K562 (cell line): Measurements from ENCODE around the gene PLXNA3. TPM values are rescaled to one million over a fixed set of nuclear protein-coding genes. Genes with fewer than 3 reads are reported as not detected.
A peak's percentile ranks its signal among the peaks of the same experiment; 100 is the strongest.

ENCODE experiments used
- ATAC-seq: fragments of 200-7000 bp; cut with Tn5 transposase; 3 replicates; pipeline ENCODE4 v1.9.1; 2020; ENCODE audit warnings: moderate library complexity
- BruUV-seq: library from RNA; stranded (reverse); fragments of 400-500 nt; replicated peaks from 2 replicates; lab custom pipeline; 2021; lab: Mats Ljungman, UMichigan
- CTCF ChIA-PET: fragments of 300-600 bp; formaldehyde crosslinking; extraction: SDS; loops from one replicate; lab custom pipeline; 2021; ENCODE audit warnings: low intra/inter-chr PET ratio; lab: Yijun Ruan, JAX
- POLR2A ChIA-PET: fragments of 300-600, 350-650 bp; sonication (Branson Sonifier 250); formaldehyde crosslinking; extraction: SDS; loops from one replicate; lab custom pipeline; 2021; ENCODE audit warnings: antibody characterized with exemption, inconsistent platforms; lab: Yijun Ruan, JAX
- DNase-seq, 4 experiments: peaks; one replicate each; pipeline versions ENCODE4 v3.0.0 to v3.0.0-alpha.2; 2011 to 2018; ENCODE audit warnings: low spot score in 3 of 4, mixed read lengths in 3 of 4; ENCODE audit errors: extremely low read depth in 1 of 4
- FAIRE-seq: peaks from 2 replicates; lab custom pipeline; 2011; peaks lifted over from hg19 to GRCh38; lab: Jason Lieb, UNC
- H2AFZ ChIP-seq: 2 replicates; pipeline ENCODE4 v1.6.0; 2011; ENCODE audit warnings: low read depth, low read length, control low read depth, inconsistent platforms
- H3K27ac ChIP-seq: fragments of 200-600 bp; 3 replicates; pipeline ENCODE4 v1.8.0; 2011; ENCODE audit warnings: low read depth, mild to moderate bottlenecking, control low read depth, inconsistent platforms, low read length, moderate library complexity, mixed read lengths; ENCODE audit errors: extremely low read depth
- H3K27me3 ChIP-seq, 2 experiments: fragments of 300-600 bp in 1 of 2; 2 replicates in 1 of 2; 3 replicates in 1 of 2; pipeline versions ENCODE4 v1.6.0 to v1.8.0; 2011; ENCODE audit warnings: inconsistent platforms in 2 of 2, low read length in 2 of 2, mild to moderate bottlenecking in 1 of 2, mixed read lengths in 1 of 2, moderate library complexity in 1 of 2; ENCODE audit not compliant: control insufficient read depth in 2 of 2, insufficient read depth in 2 of 2
- H3K36me3 ChIP-seq: fragments of 300-600 bp; 3 replicates; pipeline ENCODE4 v1.8.0; 2011; ENCODE audit warnings: mild to moderate bottlenecking, low read length, inconsistent platforms; ENCODE audit not compliant: control insufficient read depth, insufficient read depth
- H3K4me1 ChIP-seq, 2 experiments: fragments of 200-600 bp in 1 of 2; replicated peaks in 1 of 2; 2 replicates in 1 of 2; 3 replicates in 1 of 2; pipeline versions ENCODE4 v1.5.1 to v1.8.0; 2011; ENCODE audit warnings: inconsistent platforms in 2 of 2, low read length in 2 of 2, mild to moderate bottlenecking in 1 of 2, mixed read lengths in 1 of 2, moderate library complexity in 1 of 2; ENCODE audit not compliant: control insufficient read depth in 2 of 2, insufficient read depth in 2 of 2
- H3K4me2 ChIP-seq: 2 replicates; pipeline ENCODE4 v1.6.1; 2011; ENCODE audit warnings: low read length, control low read depth, inconsistent platforms, mixed read lengths; ENCODE audit not compliant: insufficient read depth
- H3K4me3 ChIP-seq: fragments of 200-600 bp; sonication (generic), shearing (Covaris generic); 2 replicates; pipeline ENCODE4 v1.5.1; 2016; ENCODE audit warnings: control low read depth, inconsistent platforms
- H3K79me2 ChIP-seq: fragments of 200-600 bp; 3 replicates; pipeline ENCODE4 v1.8.0; 2011; ENCODE audit warnings: low read length, inconsistent platforms; ENCODE audit not compliant: control insufficient read depth, insufficient read depth
- H3K9ac ChIP-seq, 2 experiments: 2 replicates each; pipeline versions ENCODE4 v1.6.0 to v1.6.1; 2011; ENCODE audit warnings: low read depth in 2 of 2, low read length in 2 of 2, control low read depth in 1 of 2, inconsistent platforms in 1 of 2, mild to moderate bottlenecking in 1 of 2, mixed read lengths in 1 of 2; ENCODE audit not compliant: insufficient read depth in 1 of 2
- H3K9me1 ChIP-seq: one replicate; pipeline ENCODE4 v1.6.0; 2011; ENCODE audit warnings: inconsistent platforms, mild to moderate bottlenecking, low read length, moderate library complexity; ENCODE audit not compliant: control insufficient read depth, insufficient read depth
- H3K9me3 ChIP-seq: replicated peaks from 2 replicates; pipeline ENCODE4 v1.5.1; 2011; ENCODE audit warnings: low read depth, low read length, inconsistent platforms; ENCODE audit not compliant: control insufficient read depth, insufficient read depth
- H4K20me1 ChIP-seq: replicated peaks from 2 replicates; pipeline ENCODE4 v1.6.1; 2011; ENCODE audit warnings: low read length, inconsistent platforms, mixed read lengths; ENCODE audit not compliant: control insufficient read depth, insufficient read depth
- FOXA1 ChIP-seq: fragments of 450-650 bp; IDR thresholded peaks from 2 replicates; pipeline ENCODE4 v1.6.1; 2016; ENCODE audit warnings: mild to moderate bottlenecking, borderline replicate concordance
- MCM5 ChIP-seq: fragments of 450-650 bp; IDR thresholded peaks from 2 replicates; pipeline ENCODE4 v1.6.1; 2016; ENCODE audit warnings: low read depth
- POLR2A ChIP-seq: fragments of 450-650 bp; conservative IDR thresholded peaks from 2 replicates; pipeline ENCODE4 v1.6.1; 2016
- POLR2G ChIP-seq: fragments of 200-400 bp; formaldehyde crosslinking; IDR thresholded peaks from 2 replicates; pipeline ENCODE4 v1.6.1; 2017; ENCODE audit warnings: low read depth, mild to moderate bottlenecking, antibody characterized with exemption, low read length, moderate library complexity
- WGBS: fragments of 100-300 bp; shearing (Covaris generic); methylation state at CpG from one replicate; pipeline ENCODE4 v1.1.6; 2016; ENCODE audit warnings: low coverage, mixed read lengths; ENCODE audit not compliant: insufficient coverage; ENCODE audit errors: missing lambda C conversion rate; 5-methylcytosine and 5-hydroxymethylcytosine counted together
- in situ Hi-C: fragments of 300-500 bp; cut with MboI; formaldehyde crosslinking; loops from 4 replicates; pipeline ENCODE4 v1.15.0; 2018; ENCODE audit warnings: inconsistent platforms, mixed read lengths
- intact Hi-C: fragments of 100-400 bp; cut with micrococcal nuclease; formaldehyde crosslinking; loops from 2 replicates; pipeline ENCODE4 v1.14.2; 2022
- polyA plus RNA-seq, 8 experiments: library from polyadenylated mRNA; depleted of rRNA in 4 of 8; stranded (reverse) in 5 of 8; unstranded in 3 of 8; fragments of >200 nt; fragmentation: Nextera tagmentation in 2 of 8; fragmentation: Illumina TruSeq in 1 of 8; extraction: Ambion mirVana in 2 of 8; extraction: Trizol in 1 of 8; gene quantifications; 2 replicates each; pipeline versions ENCODE4 v1.2.1 to v1.2.3, GENCODE V29; 2011 to 2014; ENCODE audit warnings: inconsistent platforms in 1 of 8, missing spikeins in 1 of 8
- total RNA-seq, 7 experiments: library from RNA; depleted of rRNA in 6 of 7; stranded (reverse); fragments of >200 nt in 6 of 7; fragmentation: Illumina TruSeq in 2 of 7; extraction: Trizol in 2 of 7; gene quantifications; 2 replicates each; pipeline versions ENCODE4 v1.2.1 to v1.2.3, GENCODE V29; 2011 to 2021; ENCODE audit warnings: low replicate concordance in 1 of 7

PLXNA3 gene
- total and polyA plus RNA-seq, 9 of the 15 experiments (the other 6 are each of a cell fraction or from before 2014, with no cell fraction given): 0.32 to 47.8 (median 7.5) TPM

DNA sequence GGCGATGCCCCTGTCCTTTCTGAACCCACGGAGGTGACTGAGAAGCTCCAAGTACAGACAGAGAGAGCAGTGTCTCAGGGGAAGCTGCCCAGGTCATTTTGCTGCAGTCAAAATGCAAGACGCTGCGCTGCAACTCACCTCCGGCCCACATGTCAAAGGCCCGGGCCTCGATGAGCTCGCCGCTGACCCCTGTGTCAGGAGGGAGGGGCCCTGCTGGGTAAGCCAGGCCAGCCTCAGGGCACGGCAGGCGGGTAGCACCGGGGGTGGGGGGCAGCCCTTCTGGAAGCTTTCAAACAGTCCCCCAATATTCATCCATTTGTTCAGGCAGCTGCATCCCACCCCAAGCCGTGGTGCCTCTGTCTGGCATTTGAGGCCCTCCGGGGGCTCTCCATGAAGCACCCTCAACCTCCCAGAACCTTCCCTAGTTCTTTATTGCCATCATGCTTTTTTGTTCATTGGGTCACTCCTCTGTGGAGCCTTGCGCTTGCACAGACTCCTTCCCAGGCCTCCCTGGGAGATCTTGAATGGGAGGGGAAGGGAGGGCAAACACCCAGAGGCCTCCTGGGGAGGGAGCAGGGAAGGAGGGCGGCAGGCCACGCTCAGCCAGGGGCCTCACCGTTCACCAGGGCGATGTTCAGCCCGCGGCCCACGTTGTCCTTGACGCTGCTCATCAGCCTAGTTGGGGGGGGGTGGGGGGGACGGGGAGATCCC is 49.7 kb downstream of the PLXNA3 start:
- TF ChIP-seq POLR2A (0 out of 2 replicates have a peak, but pooled peaks have one; percentile 1), FOXA1 (no peak), POLR2G (peak; percentile 15)
- no TSS peak for BruUV-seq
- no peak overlapping the region for H3K27ac ChIP-seq

DNA sequence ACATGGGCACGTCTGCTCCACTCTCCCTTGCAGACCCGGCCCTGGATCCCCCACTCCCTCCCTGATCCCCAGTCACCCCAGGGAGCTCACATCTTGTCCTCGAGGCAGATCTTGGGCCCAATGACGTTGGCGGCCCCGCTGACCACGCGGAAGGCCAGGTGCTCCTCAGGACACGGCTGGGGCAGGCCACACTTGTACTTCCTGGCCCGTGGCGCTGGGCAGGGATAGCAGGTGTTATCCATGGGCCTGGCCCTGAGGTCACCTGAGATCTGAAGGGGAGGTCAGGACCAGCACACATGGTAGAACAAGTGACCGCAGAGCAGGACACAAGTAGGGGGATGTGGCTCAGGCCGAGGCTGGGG is 50.3 kb downstream of the PLXNA3 start:
- no peak overlapping the region for H3K27ac ChIP-seq
- no peak for FAIRE-seq

More for the DNA sequence above, 49.7 kb downstream of the PLXNA3 start:
- CTCF ChIA-PET: no interaction called here
- H3K9me3 ChIP-seq: no peaks in the 10 kb centered on the region; the same call in 1 of the 2 replicates
- no peaks in the 10 kb centered on the region for H3K27me3 ChIP-seq
- DNase-seq: no peak
- peaks cover 6 to 12% of the 10 kb centered on the region in 2 experiments; a peak in 3 of 5 replicates for H3K4me1 ChIP-seq
- in situ Hi-C loops (no loop called here), intact Hi-C loops (no loop called here)
- no peak for ATAC-seq
- POLR2A ChIA-PET: interaction anchor here (1.2 kb wide), 1 partner anchor 12 kb away, joined by 4 read pairs; no protein-coding TSS in a partner anchor
- FAIRE-seq: no peak
- no peaks in the 10 kb centered on the region; the same call in 1 of the 2 replicates for H4K20me1 ChIP-seq
- no peak overlapping the region for H2AFZ ChIP-seq
- H3K4me2 ChIP-seq: no peak overlapping the region
- H3K9ac ChIP-seq: peak overlapping the region in 1 of 2 experiments; percentile 17; a peak in 1 of 4 replicates
- peaks cover 67% of the 10 kb centered on the region; the same call in 2 of the 3 replicates for H3K36me3 ChIP-seq
- H3K79me2 ChIP-seq: no peaks in the 10 kb centered on the region
- no peaks in the 10 kb centered on the region for H3K9me1 ChIP-seq
- no peak overlapping the region for H3K4me3 ChIP-seq
- WGBS: 94% methylated on average over 5 of the region's 24 CpGs

More for the DNA sequence above, 50.3 kb downstream of the PLXNA3 start:
- H3K9me1 ChIP-seq: no peaks in the 10 kb centered on the region
- POLR2A ChIA-PET: no interaction called here
- no peak overlapping the region for H3K4me2 ChIP-seq
- TF ChIP-seq POLR2G (peak; percentile 26), MCM5 (no peak)
- H3K9ac ChIP-seq: no peak overlapping the region
- no peak overlapping the region for H3K4me3 ChIP-seq
- intact Hi-C loops: no loop called here
- peaks cover 6 to 12% of the 10 kb centered on the region in 2 experiments; a peak in 3 of 5 replicates for H3K4me1 ChIP-seq
- H3K79me2 ChIP-seq: no peaks in the 10 kb centered on the region
- in situ Hi-C loops: no loop called here
- peaks cover 68% of the 10 kb centered on the region; the same call in 2 of the 3 replicates for H3K36me3 ChIP-seq
- no TSS peak for BruUV-seq
- H2AFZ ChIP-seq: no peak overlapping the region
- WGBS: no CpG with 5 or more reads among the region's 13 CpGs
- ATAC-seq (no peak), DNase-seq (no peak)
- no peaks in the 10 kb centered on the region; the same call in 1 of the 2 replicates for H4K20me1 ChIP-seq
- H3K27me3 ChIP-seq: no peaks in the 10 kb centered on the region
- CTCF ChIA-PET: no interaction called here
- no peaks in the 10 kb centered on the region; the same call in 1 of the 2 replicates for H3K9me3 ChIP-seq
